GM19463 (cell line): ENCODE data around the gene ADGB.

ENCODE experiments used
- ATAC-seq: cut with Tn5 transposase; IDR thresholded peaks from one replicate; pipeline ENCODE4 v1.9.1; 2021; ENCODE audit warnings: mild to moderate bottlenecking, moderate library complexity; ENCODE audit not compliant: unreplicated experiment

The ADGB gene

DNA sequence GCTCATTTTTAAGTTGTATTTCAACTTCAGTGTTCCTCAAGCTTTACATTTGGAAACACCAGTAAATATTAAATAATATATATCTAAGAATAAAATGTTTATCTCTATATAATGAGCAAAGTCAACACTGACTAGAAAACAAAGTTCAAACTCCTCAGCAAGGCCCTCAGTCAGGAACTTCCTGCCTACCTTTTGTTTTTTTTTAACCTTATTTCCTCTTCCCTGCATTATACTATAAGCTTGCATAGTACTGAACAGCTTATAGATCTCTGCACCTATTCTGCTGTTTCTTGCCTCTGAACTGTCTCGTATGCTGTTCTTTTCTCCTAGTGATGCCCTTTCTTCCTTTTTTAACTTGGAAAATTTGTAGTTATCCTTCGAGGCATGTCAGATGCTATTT is 29.6 kb downstream of the ADGB start:
- no peak for ATAC-seq

DNA sequence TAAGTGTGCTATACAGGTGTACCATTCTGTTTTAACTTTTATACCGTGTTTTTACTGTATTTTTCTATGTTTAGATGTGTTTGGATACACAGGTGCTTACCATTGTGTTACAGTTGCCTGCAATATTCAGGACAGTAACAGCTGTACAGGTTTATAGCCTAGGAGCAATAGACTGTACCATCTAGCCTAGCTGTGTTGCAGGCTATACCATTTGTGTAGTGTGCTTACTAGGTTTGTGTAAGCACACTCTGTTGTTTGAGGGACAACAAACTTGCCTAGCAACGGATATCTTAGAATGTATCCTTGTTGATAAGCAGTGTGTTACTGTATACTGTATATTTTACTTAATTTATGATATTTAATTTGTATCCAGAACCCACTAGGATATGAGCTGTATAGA is 35.2 kb downstream of the ADGB start:
- no peak for ATAC-seq

DNA sequence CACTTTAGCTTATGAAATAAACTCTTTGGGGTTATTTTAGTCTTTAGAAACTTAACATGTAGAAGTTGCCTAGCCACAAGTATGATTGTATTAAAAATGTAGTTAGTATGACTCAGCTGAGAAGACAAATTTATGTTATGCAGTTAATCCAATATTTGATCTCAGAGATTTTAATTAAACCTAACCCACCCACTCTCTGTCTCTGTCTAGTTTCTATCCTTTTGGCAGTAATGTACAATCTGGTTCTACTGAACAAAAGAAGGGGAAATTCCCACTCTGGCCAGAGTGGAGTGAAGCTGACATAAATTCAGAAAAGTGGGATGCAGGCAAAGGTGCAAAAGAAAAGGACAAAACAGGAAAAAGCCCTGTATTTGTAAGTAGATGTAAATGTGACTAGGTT is 36.4 kb downstream of the ADGB start:
- ATAC-seq: no peak

DNA sequence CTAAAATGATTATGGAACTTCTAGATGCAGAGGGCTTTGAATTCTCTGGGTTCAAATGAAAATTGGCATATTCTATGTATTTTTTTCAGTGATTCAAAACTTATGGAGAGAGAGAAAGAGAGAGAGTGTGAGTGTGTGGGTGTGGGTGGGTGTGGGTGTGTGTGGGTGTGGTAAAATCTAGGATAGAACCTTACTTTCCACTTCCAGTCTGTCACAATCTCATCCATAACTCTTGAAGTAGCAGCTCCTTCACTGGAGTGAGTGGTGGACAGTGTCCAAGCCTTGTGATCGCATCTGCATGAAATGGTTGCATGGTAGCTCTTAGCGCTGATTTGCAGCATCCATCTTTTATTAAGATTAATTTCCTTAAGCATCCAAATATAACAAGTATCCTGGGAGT is 37.7 kb downstream of the ADGB start:
- ATAC-seq: no peak

DNA sequence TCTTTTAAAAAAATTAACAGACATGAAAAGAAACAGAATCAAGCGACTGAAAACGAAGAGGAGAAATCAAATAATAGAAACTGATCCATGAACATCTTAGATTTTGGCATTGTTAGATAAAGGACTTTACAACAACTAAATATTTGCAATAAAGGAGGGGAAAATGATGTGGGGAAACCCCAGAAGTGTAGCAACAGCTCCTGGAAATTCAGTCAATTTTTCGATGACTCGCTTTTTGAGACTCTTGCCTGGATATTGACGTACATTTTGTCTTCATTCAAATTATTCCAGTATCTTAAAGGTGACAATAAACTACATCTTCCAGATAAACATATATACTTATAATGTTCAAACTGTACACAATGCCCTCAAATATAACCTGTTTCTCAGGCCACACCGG is 44.1 kb downstream of the ADGB start:
- ATAC-seq: no peak

DNA sequence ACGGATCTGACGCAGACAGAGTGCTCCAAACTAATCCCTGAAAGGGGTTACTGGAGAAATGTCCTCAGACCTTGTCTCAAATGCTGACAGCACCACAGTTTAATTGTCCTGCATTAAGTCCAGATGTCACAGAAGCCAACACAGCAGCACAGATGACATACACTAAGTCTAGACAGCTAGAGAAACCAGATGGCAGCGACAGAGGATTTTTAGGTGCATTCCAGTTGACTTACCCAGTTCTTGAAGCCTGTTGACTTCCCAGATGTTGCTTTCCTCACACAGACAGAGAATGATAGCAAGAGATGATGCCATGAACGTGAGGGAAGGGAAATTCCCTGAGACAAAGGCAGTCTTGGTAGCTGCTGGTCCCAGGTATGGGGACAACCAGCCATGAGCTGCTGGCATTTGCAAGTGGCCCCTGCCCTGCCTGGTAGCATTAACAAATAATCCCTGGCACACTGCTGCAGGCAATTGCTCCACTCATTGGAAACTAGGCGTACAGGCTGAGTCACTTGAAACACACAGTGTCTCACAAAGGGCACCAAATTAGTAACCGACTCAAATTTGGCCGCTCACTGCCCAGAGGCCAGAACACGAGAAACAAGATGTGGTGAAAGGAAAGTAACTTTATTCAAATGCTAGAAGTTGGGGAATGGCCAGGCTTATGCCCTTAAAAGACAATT is 52.2 kb downstream of the ADGB start:
- peak; percentile 60 for ATAC-seq

DNA sequence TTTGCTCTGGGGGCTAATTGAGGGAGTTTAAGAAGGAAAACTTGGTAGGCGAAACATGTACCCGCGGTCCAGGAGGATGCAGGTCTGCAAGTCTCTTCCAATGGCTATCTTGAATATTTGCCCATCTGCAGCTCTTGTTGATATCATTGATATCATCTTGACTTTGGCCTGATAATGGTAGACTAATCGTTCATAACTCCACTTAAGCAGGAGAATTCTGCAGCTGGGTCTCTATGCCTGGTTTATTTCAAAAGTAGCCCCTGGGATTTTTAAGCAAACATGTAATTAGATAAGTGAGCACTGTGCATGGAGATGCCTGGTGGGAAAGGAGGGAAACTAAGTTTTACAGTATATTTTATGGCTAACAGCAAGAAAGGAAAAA is 52.7 kb downstream of the ADGB start:
- no peak for ATAC-seq

DNA sequence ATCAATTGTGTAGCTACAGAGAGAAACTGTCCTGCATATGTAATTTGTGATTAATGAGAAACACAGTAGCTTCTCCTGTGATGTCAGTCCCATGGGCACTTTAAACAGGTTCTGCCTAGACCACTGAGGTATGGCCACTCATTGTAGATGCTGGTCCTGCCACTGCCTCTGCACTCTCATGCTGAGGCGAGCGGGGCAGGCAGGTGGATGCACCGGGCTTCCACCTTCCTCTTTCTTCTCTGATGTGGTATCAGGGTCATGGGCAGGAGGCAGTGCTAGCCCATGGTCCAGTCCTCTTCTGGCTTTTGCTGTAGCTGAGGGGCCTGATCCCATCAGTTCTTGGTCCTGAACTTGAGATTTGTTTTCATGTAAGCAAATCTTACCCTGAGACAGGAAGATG is 58.7 kb downstream of the ADGB start:
- no peak for ATAC-seq

DNA sequence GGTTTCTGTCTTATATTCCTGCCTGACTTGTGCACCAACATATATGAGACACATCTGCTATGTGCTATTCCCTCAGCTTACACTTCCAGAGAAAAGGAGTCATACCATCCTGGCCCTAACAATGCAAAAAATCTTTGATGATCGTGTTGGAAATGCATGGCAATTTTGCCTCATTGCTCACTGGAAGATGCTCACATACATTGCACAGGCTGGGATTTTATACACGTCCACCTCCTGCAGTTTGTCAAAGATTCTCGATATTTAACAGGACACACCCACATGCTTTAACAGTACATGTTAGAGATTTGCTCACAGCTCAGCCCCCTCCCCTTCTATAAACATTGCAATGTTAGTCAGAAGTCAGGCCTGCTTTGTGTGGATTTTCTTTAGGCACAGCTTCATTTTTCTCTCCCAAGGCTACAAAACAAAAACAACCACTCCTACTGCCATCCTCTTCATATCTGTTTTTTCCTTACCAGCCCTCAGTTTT is 66.1 kb downstream of the ADGB start:
- ATAC-seq: no peak

DNA sequence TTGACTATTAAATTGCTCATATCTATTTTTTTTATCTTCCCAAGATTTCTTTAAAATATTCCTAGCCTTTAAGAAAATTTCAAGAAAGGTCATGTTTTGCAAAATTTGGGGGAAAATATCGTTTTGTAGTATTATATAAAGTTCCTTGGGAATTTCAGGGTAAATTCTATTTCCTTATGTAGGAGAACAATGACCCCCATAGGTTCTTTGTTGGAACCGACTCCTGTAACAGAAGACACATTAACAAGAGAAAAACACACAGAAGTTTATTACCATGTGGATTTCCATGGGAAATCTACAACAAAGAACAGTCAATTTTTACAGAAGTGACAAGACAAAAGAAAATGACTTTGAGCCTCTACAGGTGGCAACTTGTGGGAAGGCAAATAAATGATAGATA is 68.1 kb downstream of the ADGB start:
- no peak for ATAC-seq

DNA sequence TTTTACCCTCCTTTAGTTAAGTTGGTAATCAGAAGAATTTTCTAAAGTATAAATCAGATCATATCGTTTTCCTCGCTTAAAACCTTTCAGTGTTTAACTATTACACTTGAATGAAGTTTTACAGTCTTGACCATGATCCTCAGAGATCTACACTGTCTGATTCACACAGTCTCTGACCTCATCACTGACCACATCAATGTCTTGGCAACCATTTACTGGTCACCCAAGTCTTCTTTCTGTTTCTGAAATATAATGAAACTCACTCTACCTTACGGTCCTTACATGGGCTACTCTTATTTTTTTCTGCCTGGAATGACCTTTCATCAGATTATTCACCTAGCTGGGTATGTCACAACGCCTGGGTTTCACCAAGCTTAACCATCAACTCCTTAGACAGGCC is 71.4 kb downstream of the ADGB start:
- ATAC-seq: no peak

DNA sequence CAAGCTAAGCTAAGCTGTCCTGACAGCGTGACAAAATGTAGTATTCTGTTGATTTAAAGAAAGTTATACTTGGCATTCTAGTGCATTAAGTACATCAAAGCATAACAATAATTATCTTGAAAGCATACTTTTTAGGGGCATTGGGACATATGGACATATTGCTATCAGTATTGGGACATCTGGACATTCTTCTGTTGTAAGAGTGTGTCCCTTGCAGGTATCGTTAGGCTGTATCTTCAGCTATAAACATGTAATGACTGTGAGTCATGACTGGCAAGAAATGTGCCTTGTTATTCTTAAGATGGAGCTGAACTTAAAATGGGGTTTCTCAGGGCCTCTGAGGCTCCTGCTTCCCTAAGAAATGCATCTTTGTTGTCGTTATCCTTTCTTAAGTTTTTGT is 74.3 kb downstream of the ADGB start:
- no peak for ATAC-seq

DNA sequence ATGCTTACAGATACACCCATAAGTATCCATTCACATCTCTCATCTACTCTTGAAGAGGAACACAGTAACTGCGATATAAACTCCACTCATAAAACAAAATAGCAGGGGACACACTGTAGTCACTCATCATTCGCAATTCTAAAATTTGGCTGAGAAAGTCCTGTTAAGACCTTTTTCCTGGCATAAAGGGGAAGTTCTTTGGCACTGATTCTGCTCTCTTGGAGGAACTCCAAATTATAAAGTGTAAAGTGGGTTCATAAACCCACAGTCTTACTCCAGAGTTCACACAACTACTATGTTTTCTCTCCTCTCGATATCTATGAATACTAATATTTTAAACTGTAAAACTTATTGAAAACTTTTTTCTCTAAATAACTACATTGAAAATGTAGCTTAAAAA is 80.6 kb downstream of the ADGB start:
- no peak for ATAC-seq

DNA sequence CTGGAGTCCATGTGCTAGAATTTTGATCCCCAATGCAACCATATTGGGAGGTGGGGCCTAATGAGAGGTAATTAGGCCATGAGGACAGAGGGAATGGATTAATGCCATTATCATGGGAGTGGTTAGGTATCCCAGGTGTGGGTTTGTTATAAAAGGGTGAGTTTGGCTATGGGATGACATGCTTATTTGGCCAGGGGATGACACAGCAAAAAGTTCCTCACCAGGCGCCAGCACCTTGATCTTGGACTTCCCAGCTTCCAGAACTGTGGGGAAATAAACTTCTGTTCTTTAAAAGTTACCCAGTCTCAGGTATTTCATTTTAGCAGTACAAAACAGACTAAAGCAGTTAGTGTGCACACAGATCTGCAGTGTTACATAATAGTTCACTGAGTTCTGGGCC is 84.1 kb downstream of the ADGB start:
- ATAC-seq: no peak

DNA sequence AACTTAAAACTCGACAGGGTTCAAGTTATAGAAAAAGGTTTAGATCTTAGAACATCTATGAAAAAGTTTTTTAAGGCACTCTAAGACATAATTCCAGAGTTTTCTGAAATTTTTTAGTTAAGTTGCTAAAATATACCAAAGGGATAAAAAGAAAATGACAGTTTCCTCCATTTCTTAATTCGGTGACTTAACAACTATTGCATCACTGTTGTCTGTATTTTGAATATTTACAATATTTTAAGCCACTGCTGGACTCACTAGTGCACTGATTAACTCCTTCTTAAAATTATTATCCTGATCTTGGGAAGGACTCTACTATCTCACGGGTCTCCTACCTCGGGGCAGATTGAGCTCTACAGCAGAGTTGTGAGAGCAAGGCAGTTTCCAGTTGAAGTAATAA is 91.0 kb downstream of the ADGB start:
- ATAC-seq: no peak

DNA sequence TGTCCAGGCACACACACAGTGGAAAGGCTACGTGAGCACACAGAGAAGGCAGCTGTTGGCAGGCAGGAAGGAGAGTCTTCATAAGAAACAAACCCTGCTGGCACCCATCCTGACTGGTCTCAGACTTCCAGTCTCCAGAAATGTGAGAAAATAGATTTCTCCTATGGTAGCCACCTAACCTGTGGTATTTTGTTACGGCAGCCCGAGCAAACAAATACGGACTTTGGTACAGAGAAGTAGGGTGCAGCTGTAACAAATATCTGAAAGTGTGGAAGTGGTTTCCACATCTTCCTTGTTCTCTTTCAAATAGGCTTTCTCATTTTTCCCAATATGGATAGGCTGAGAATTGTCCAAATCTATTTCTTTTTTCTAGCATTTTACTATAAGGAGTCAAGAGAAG is 94.6 kb downstream of the ADGB start:
- no peak for ATAC-seq

DNA sequence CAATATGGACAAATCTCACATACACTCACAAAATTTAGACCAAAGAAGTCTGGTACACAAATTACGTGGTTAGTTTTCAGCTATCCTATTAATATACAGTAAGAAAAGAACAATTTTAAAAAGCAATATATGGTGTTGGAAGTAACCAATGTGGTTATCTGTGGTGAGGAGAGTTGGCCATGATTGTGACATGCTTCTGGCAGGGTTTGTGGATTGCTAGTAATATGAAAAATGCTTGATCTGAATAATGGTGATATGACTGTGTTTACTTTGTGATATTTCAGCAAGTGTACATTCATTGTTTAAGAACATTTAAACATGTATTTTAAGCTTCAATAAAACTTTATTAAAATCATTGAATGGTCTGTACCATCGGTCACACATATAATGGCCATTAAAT is 99.1 kb downstream of the ADGB start:
- ATAC-seq: no peak

DNA sequence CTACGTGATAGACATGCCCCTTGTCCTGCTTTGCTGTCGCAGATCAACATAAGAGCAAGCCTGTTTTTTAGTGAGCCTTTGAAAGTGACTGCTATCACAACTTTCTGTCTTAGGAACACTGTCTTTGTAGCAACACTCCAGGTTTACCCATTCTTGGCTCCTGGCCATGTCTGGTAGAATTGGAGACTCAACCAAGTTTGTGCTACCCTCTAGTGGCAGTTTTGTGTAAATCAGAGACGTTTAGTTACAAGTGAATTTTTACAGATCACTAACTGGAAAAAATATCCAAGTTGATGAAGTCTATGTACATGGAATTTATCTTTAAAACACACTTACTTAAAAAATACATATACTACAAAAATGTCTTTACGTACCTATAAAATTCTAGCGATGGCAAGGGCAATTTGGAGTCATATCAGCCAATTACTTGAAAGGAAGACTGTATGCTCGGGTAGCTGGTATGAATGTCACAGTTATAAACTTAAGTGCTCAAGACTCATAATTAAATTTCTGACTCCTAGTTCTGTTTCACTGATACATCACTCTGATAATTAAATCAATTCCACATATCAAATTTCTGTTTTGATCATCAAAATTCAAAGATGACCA is 101.4 kb downstream of the ADGB start:
- peak; percentile 82 for ATAC-seq

DNA sequence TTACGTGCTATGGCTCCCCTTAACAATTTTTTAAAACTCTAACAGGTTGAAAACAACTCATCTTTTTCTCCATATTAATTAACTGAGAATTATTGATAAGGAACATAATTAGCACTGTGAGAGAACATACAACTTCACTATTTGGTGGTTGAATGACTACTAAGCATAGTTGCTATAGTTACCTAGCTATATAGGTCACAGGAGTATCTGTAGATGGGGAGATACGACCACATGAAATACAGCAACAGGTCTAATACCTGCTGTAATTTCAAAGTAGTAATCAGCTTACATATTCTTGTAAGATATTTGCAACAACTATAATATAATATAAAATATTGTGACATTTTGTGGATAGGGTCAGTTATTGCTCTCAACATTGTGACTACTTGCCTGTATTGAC is 102.9 kb downstream of the ADGB start:
- ATAC-seq: no peak

DNA sequence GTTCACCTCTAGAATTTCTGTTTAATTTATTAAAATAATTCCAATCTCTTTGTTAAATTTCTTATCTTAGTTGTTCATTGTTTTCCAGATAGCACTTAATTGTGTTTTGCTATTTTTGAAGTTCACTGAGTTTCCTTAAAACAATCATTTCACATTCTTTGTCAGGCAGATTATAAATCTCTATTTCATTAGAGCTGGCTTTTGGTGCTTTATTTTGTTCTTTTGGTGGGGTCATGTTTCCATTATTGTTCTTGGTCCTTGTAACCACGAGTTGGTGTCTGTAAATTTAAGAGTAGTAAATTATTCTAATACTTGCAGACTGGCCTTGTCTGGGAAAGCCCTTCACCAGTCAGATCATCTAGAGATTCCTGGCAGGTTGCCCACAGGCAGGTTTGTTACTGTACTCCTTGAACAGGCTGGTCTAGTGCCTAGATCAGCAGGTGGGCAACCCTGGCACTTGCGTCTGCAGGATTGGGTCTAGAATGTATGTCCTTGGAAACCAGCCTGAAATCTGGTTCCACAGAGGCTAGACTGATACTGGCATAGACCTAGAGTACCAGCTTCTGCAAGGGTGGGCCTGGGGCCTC is 110.4 kb downstream of the ADGB start:
- no peak for ATAC-seq

DNA sequence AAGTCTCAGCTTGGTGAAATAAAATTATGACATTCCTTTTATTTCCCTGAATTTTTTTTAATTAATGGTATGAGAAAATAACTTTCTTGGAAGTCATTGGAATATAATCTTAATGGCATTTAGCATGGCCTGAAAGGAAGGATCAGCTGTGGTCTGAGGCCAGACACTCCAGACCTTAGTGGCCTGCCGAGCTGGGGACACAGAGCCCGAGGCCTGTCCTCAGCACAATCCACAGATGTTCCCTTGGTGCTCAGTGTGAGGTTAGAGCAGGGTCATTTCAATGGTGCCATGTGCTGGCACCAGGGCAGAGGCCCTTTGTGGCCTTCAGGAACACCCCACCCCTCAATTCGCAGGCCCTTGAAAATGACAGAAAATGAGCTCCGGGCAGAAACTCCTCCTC is 120.6 kb downstream of the ADGB start:
- ATAC-seq: no peak

DNA sequence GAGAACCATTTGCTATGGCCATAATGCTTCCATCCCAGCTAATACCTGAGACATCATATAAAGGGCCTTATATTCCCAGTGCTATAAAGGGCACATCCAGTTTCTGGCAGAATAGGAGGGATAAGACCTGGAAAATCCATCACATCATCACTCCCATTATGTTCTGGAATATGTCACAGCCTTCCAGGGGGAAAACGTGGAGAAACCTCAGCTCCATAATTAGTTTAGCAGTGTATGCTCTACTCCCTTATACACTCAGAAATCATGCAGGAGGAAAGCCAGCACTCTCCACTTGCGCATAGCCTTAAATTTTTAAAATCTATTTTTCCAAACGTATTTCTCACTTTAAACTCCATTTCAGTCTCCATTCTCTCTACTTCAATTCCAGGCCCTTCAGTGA is 140.9 kb downstream of the ADGB start:
- no peak for ATAC-seq

DNA sequence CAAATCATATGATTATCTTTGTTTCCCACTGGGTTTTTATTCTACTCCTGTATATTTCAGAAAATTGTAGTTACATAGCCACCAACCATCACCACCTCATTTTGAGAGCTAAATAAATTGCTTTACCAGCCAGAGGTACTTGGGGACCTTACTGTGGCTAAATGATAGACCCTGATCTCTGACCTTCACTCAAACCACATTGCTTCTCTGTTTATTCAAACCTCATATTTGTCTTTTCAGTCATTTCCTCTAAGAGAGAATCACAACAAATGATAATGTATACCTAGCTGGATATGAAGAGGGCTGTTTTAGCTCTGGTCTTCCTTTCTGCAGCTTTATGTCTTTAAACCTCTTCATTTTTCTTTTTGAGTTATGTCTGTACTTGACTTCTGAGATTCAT is 142.8 kb downstream of the ADGB start:
- ATAC-seq: no peak
